ENCODE measurements around the gene PXDN. TPM values are rescaled to one million over a fixed set of nuclear protein-coding genes. Genes with fewer than 3 reads are reported as not detected.

Gene PXDN
- total and polyA plus RNA-seq, 9 of the 15 experiments (the other 6 are each of a cell fraction or from before 2014, with no cell fraction given) = 0.49 TPM; not detected in 8

DNA sequence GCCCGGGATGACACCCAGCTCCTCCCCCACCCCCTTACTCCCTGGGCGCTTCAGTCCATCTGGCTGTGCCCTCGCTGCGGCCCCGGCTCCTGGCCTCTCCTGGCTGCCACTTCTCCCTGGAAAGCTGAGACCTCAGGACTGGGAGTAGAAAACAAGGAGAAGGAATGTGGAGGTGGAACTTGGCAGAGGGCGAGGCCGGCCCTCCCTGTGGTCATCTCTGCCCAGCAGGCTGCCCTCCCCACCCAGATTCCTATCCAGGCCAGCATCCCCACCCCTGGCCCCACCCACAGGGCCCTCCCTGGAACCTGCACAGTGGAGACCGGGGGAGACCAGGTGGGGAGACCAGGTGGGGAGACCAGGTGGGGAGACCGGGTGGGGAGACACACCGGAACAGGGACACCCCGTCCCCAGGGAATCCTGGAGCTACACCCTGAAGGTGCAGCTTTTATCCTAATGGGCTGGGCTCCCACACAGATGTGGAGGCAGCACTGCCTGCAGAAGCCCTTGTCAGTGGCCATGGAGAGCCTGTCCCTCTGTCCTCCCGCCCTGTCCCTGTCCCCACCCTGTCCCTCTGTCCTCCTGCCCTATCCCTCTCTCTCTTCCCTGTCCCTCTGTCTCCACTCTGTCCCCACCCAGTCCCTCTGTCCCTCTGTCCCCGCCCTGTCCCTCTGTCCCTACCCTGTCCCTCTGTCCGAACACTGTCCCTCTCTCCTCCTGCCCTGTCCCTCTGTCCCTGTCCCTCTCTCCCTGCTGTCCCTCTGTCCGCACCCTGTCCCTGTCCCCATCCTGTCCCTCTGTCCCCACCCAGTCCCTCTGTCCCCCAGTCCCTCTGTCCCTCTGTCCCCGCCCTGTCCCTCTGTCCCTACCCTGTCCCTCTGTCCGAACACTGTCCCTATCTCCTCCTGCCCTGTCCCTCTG lies 157.1 kb downstream of the PXDN start (continued):
- TF ChIP-seq PRMT5 (CRISPR knock-in tag; IDR thresholded peaks at IDR 0.05) (no peak), MCM5 (IDR thresholded peaks at IDR 0.05; ENCODE audit: low read depth) (no peak)

DNA sequence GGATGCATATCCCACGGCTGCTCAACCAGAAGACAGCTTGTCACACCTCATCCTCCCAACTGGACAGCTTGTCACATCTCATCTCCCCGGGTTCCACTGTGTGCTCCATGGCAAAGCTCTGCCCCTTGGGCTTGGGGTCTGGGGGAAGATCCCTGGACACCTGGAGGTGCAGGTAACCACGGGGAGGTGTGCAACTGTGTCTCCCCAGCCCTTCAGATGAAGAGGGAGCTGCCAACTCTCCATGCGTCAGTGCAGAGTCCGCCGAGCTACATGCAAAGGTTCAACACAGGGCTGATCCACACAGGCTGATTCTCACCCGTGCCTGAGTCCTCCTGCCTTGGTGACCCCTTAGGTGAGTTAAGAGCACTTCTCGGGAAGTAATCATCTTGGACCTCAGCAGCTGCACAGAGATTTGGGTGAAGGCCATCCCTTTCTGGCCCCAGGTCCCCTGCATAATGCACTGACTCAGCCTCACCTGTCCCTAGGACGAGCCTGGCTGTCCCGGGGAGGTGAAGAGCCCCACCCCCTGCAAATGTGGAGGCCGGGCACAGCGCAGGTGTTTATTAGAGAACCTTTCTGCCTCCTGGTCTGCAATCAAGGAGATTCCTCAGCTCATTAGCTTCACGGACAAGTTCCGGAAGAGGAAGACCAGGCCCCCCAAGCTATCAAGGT lies 157.9 kb downstream of the PXDN start:
- no peak overlapping the region for H3K27ac ChIP-seq (ENCODE audit: extremely low read depth, low read depth, low read length)
- no peak overlapping the region for H3K4me2 ChIP-seq (ENCODE audit: insufficient read depth, low read length)
- H3K9me3 ChIP-seq (replicated peaks; ENCODE audit: control insufficient read depth, insufficient read depth, low read depth, low read length) = no peaks in the 10 kb centered on the region
- no TSS peak for BruUV-seq (replicated peaks)
- H3K79me2 ChIP-seq (ENCODE audit: control insufficient read depth, insufficient read depth, low read length) = no peaks in the 10 kb centered on the region
- in situ Hi-C loops (cut with MboI) (no loop called here), intact Hi-C loops (cut with micrococcal nuclease) (no loop called here)
- no peak for DNase-seq (ENCODE audit: extremely low read depth in 1 of 4, low spot score in 3 of 4)
- 1% methylated on average over 9 of the region's 14 CpGs for WGBS (ENCODE audit: insufficient coverage, low coverage, missing lambda C conversion rate)
- H3K4me3 ChIP-seq = no peak overlapping the region
- no peak for ATAC-seq
- no peak for FAIRE-seq
- no peaks in the 10 kb centered on the region for H3K36me3 ChIP-seq (ENCODE audit: control insufficient read depth, insufficient read depth, low read length)
- no peak overlapping the region for H2AFZ ChIP-seq (ENCODE audit: low read depth, low read length)
- H3K9me1 ChIP-seq (ENCODE audit: control insufficient read depth, insufficient read depth, low read length) = no peaks in the 10 kb centered on the region
- ChIA-PET CTCF (ENCODE audit: low intra/inter-chr PET ratio) (no interaction called here), POLR2A (interaction anchor here (0.6 kb wide), 1 partner anchor 84 kb away, joined by 3 read pairs; no protein-coding TSS in a partner anchor)
- no peak overlapping the region for H3K9ac ChIP-seq (ENCODE audit: insufficient read depth in 1 of 2, low read depth in 2 of 2, low read length in 2 of 2)
- H3K27me3 ChIP-seq (ENCODE audit: control insufficient read depth in 2 of 2, insufficient read depth in 2 of 2, low read length in 2 of 2) = peaks cover 7 to 50% of the 10 kb centered on the region in 2 experiments; a peak in 4 of 5 replicates
- no peaks in the 10 kb centered on the region; a peak in 1 of 5 replicates for H3K4me1 ChIP-seq (replicated peaks in 1 of 2; ENCODE audit: control insufficient read depth in 2 of 2, insufficient read depth in 2 of 2, low read length in 2 of 2)
- H4K20me1 ChIP-seq (replicated peaks; ENCODE audit: control insufficient read depth, insufficient read depth, low read length) = no peaks in the 10 kb centered on the region
- TF ChIP-seq PTRF (tag; IDR thresholded peaks at IDR 0.05) (no peak), PTBP1 (IDR thresholded peaks at IDR 0.05; ENCODE audit: low read depth, low read length) (no peak), CAMTA2 (CRISPR knock-in tag; conservative IDR thresholded peaks at IDR 0.05) (no peak), ZNF778 (CRISPR knock-in tag; IDR thresholded peaks at IDR 0.05) (no peak)
- TF ChIP-seq, protein P1, sequence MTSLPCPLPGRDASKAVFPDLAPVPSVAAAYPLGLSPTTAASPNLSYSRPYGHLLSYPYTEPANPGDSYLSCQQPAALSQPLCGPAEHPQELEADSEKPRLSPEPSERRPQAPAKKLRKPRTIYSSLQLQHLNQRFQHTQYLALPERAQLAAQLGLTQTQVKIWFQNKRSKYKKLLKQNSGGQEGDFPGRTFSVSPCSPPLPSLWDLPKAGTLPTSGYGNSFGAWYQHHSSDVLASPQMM (CRISPR knock-in tag; IDR thresholded peaks at IDR 0.05) = no peak
- TF ChIP-seq, protein P2, sequence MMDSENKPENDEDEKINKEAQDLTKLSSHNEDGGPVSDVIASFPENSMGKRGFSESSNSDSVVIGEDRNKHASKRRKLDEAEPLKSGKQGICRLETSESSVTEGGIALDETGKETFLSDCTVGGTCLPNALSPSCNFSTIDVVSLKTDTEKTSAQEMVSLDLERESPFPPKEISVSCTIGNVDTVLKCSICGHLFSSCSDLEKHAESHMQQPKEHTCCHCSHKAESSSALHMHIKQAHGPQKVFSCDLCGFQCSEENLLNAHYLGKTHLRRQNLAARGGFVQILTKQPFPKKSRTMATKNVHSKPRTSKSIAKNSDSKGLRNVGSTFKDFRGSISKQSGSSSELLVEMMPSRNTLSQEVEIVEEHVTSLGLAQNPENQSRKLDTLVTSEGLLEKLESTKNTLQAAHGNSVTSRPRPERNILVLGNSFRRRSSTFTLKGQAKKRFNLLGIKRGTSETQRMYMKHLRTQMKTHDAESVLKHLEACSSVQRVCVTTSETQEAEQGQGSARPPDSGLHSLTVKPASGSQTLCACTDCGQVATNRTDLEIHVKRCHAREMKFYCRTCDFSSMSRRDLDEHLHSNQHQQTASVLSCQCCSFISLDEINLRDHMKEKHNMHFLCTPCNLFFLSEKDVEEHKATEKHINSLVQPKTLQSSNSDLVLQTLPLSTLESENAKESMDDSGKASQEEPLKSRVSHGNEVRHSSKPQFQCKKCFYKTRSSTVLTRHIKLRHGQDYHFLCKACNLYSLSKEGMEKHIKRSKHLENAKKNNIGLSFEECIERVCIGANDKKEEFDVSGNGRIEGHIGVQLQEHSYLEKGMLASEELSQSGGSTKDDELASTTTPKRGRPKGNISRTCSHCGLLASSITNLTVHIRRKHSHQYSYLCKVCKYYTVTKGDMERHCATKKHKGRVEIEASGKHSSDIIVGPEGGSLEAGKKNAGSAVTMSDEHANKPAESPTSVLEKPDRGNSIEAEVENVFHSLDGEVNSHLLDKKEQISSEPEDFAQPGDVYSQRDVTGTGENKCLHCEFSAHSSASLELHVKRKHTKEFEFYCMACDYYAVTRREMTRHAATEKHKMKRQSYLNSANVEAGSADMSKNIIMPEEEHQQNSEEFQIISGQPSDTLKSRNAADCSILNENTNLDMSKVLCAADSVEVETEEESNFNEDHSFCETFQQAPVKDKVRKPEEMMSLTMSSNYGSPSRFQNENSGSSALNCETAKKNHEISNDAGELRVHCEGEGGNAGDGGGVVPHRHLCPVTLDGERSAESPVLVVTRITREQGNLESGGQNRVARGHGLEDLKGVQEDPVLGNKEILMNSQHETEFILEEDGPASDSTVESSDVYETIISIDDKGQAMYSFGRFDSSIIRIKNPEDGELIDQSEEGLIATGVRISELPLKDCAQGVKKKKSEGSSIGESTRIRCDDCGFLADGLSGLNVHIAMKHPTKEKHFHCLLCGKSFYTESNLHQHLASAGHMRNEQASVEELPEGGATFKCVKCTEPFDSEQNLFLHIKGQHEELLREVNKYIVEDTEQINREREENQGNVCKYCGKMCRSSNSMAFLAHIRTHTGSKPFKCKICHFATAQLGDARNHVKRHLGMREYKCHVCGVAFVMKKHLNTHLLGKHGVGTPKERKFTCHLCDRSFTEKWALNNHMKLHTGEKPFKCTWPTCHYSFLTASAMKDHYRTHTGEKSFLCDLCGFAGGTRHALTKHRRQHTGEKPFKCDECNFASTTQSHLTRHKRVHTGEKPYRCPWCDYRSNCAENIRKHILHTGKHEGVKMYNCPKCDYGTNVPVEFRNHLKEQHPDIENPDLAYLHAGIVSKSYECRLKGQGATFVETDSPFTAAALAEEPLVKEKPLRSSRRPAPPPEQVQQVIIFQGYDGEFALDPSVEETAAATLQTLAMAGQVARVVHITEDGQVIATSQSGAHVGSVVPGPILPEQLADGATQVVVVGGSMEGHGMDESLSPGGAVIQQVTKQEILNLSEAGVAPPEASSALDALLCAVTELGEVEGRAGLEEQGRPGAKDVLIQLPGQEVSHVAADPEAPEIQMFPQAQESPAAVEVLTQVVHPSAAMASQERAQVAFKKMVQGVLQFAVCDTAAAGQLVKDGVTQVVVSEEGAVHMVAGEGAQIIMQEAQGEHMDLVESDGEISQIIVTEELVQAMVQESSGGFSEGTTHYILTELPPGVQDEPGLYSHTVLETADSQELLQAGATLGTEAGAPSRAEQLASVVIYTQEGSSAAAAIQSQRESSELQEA (IDR thresholded peaks at IDR 0.05; ENCODE audit: low read depth) = no peak

All from K562 (cell line).